GM08714 (cell line): ENCODE data around the gene NT5C3A.

ENCODE experiments used
- H3K4me3 ChIP-seq: fragments of 200-500 bp; sonication (Bioruptor generic); 2 replicates; pipeline ENCODE4 v1.5.1; 2014; ENCODE audit warnings: mild to moderate bottlenecking, low read length, inconsistent platforms
- ZNF274 ChIP-seq: IDR thresholded peaks from 2 replicates; pipeline ENCODE4 v1.6.1; 2012; ENCODE audit warnings: mild to moderate bottlenecking, low read depth, low read length

NT5C3A gene

GRCh38 chr7:33061282-33061937, 1.2 kb downstream of the NT5C3A start:
- H3K4me3 ChIP-seq, result peak overlapping the region; percentile 100
- no peak for TF ChIP-seq ZNF274

- H3K4me3 ChIP-seq, result no peak overlapping the region
- TF ChIP-seq ZNF274, result no peak
Observed at GRCh38 chr7:33059635-33060034, 2.9 kb downstream of the NT5C3A start.

- TF ChIP-seq ZNF274, result no peak
- H3K4me3 ChIP-seq, result no peak overlapping the region
Observed at GRCh38 chr7:33055158-33055557, 7.4 kb downstream of the NT5C3A start.

- no peak for TF ChIP-seq ZNF274
- no peak overlapping the region for H3K4me3 ChIP-seq
Observed at GRCh38 chr7:33054261-33054964, 8.2 kb downstream of the NT5C3A start.

GRCh38 chr7:33053721-33054120, 8.9 kb downstream of the NT5C3A start:
- no peak overlapping the region for H3K4me3 ChIP-seq
- no peak for TF ChIP-seq ZNF274

- TF ChIP-seq ZNF274, result no peak
- no peak overlapping the region for H3K4me3 ChIP-seq
Observed at GRCh38 chr7:33050535-33051318, 11.8 kb downstream of the NT5C3A start.

GRCh38 chr7:33048704-33049103, 13.9 kb downstream of the NT5C3A start:
- H3K4me3 ChIP-seq, result no peak overlapping the region
- no peak for TF ChIP-seq ZNF274

- no peak overlapping the region for H3K4me3 ChIP-seq
- TF ChIP-seq ZNF274, result no peak
Observed at GRCh38 chr7:33048257-33048656, 14.3 kb downstream of the NT5C3A start.

- no peak for TF ChIP-seq ZNF274
- no peak overlapping the region for H3K4me3 ChIP-seq
Observed at GRCh38 chr7:33044986-33045385, 17.6 kb downstream of the NT5C3A start.

GRCh38 chr7:33044401-33044718, 18.2 kb downstream of the NT5C3A start:
- no peak for TF ChIP-seq ZNF274
- H3K4me3 ChIP-seq, result no peak overlapping the region

GRCh38 chr7:33043501-33044400, 18.8 kb downstream of the NT5C3A start:
- no peak overlapping the region for H3K4me3 ChIP-seq
- no peak for TF ChIP-seq ZNF274

- no peak overlapping the region for H3K4me3 ChIP-seq
- TF ChIP-seq ZNF274, result no peak
Observed at GRCh38 chr7:33041631-33042428, 20.7 kb downstream of the NT5C3A start.

- H3K4me3 ChIP-seq, result peak overlapping the region; percentile 74; the same call in 1 of the 2 replicates
- TF ChIP-seq ZNF274, result no peak
Observed at GRCh38 chr7:33040803-33041516, 21.6 kb downstream of the NT5C3A start.
